ENCODE data around the gene SMARCA2. TPM values are rescaled to one million over a fixed set of nuclear protein-coding genes. Genes with fewer than 3 reads are reported as not detected.

SMARCA2 gene
- total and polyA plus RNA-seq, 10 of the 15 experiments (the other 5 are each of a cell fraction or from before 2014, with no cell fraction given): 100 to 392 (median 204) TPM

- TF ChIP-seq NRF1 (conservative IDR thresholded peaks at IDR 0.05; ENCODE audit: low read depth, low read length) (no peak), BHLHE40 (IDR thresholded peaks at IDR 0.05; ENCODE audit: borderline replicate concordance in 1 of 2, low read depth in 2 of 2, low read length in 1 of 2) (no peak), RCOR1 (conservative IDR thresholded peaks at IDR 0.05; ENCODE audit: low read depth, low read length) (no peak), SUZ12 (IDR thresholded peaks at IDR 0.05; ENCODE audit: unreplicated experiment) (no peak), DPF2 (IDR thresholded peaks at IDR 0.05) (no peak), ASH2L (IDR thresholded peaks at IDR 0.05; ENCODE audit: borderline replicate concordance, low read depth) (no peak), PAX5 (IDR thresholded peaks at IDR 0.05; ENCODE audit: borderline replicate concordance, low read depth, low read length) (no peak), MEF2A (IDR thresholded peaks at IDR 0.05; ENCODE audit: insufficient read depth, low read depth, low read length) (no peak)
These were observed 144.6 kb downstream of the SMARCA2 start (continued) for GRCh38 chr9:2159521-2160454.

DNA sequence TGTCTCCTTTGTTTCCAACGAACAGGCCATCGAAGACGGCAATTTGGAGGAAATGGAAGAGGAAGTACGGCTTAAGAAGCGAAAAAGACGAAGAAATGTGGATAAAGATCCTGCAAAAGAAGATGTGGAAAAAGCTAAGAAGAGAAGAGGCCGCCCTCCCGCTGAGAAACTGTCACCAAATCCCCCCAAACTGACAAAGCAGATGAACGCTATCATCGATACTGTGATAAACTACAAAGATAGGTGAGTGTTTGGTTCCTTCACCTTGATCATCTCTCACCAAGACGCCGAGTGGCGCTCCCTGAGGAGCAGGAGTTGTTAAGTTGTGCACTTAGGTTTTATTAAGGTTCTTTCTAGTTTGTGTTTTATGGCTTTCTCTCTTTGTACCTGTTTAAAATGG, 146.5 kb downstream of the SMARCA2 start:
- no peak overlapping the region for H3K9ac ChIP-seq (ENCODE audit: control insufficient read depth, insufficient read depth, low read length)
- in situ Hi-C loops (cut with MboI): no loop called here
- ATAC-seq (no peak), DNase-seq (ENCODE audit: low read depth, low spot score) (no peak), FAIRE-seq (no peak)
- H3K27ac ChIP-seq (ENCODE audit: control insufficient read depth, insufficient read depth): no peak overlapping the region
- H3K36me3 ChIP-seq (ENCODE audit: control insufficient read depth in 2 of 2, insufficient read depth in 2 of 2, low read length in 1 of 2): peaks cover 11 to 26% of the 10 kb centered on the region in 2 experiments
- ChIA-PET POLR2A (interaction anchor here (0.6 kb wide), 1 partner anchor 684 kb away, joined by 3 read pairs; no protein-coding TSS in a partner anchor), CTCF (interaction anchor here (0.6 to 1.3 kb wide), 2 partner anchors 45 to 1227 kb away, joined by 3 to 4 read pairs; no protein-coding TSS in a partner anchor), SMC1A (ENCODE audit: uncharacterized antibody, unreplicated experiment) (interaction anchor here (1.4 to 1.7 kb wide), 4 partner anchors 15 to 37 kb away, joined by 3 to 8 read pairs (median 4); no protein-coding TSS in a partner anchor), RAD21 (ENCODE audit: unreplicated experiment) (interaction anchor here (1.1 kb wide), 1 partner anchor 29 kb away, joined by 4 read pairs; no protein-coding TSS in a partner anchor)
- H3K4me3 ChIP-seq: no peak overlapping the region
- no peaks in the 10 kb centered on the region for H3K27me3 ChIP-seq (replicated peaks in 1 of 2; ENCODE audit: control insufficient read depth in 2 of 2, insufficient read depth in 2 of 2, low read length in 1 of 2)
- no peak for TF ChIP-seq CHD4 (IDR thresholded peaks at IDR 0.05)
- TF ChIP-seq, protein P1, sequence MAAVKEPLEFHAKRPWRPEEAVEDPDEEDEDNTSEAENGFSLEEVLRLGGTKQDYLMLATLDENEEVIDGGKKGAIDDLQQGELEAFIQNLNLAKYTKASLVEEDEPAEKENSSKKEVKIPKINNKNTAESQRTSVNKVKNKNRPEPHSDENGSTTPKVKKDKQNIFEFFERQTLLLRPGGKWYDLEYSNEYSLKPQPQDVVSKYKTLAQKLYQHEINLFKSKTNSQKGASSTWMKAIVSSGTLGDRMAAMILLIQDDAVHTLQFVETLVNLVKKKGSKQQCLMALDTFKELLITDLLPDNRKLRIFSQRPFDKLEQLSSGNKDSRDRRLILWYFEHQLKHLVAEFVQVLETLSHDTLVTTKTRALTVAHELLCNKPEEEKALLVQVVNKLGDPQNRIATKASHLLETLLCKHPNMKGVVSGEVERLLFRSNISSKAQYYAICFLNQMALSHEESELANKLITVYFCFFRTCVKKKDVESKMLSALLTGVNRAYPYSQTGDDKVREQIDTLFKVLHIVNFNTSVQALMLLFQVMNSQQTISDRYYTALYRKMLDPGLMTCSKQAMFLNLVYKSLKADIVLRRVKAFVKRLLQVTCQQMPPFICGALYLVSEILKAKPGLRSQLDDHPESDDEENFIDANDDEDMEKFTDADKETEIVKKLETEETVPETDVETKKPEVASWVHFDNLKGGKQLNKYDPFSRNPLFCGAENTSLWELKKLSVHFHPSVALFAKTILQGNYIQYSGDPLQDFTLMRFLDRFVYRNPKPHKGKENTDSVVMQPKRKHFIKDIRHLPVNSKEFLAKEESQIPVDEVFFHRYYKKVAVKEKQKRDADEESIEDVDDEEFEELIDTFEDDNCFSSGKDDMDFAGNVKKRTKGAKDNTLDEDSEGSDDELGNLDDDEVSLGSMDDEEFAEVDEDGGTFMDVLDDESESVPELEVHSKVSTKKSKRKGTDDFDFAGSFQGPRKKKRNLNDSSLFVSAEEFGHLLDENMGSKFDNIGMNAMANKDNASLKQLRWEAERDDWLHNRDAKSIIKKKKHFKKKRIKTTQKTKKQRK (IDR thresholded peaks at IDR 0.05; ENCODE audit: low read depth, low read length): no peak
- no peak overlapping the region for H3K4me2 ChIP-seq (ENCODE audit: control insufficient read depth, insufficient read depth)
- H3K79me2 ChIP-seq (ENCODE audit: control insufficient read depth, insufficient read depth, low read length): peaks cover 75% of the 10 kb centered on the region
- H2AFZ ChIP-seq (ENCODE audit: control insufficient read depth, low read depth, low read length): no peak overlapping the region
- intact Hi-C loops (cut with micrococcal nuclease; ENCODE audit: unreplicated experiment): no loop called here
- no peaks in the 10 kb centered on the region for H4K20me1 ChIP-seq (ENCODE audit: control insufficient read depth, insufficient read depth)
- H3K4me1 ChIP-seq (ENCODE audit: control insufficient read depth, insufficient read depth, low read length): peaks cover 7% of the 10 kb centered on the region; the same call in 1 of the 2 replicates
- WGBS (ENCODE audit: insufficient coverage, insufficient replicate concordance, low lambda C conversion rate, missing lambda C conversion rate): 96% methylated on average over 13 of the region's 13 CpGs
- H3K9me3 ChIP-seq (replicated peaks; ENCODE audit: control insufficient read depth, insufficient read depth, low read length): no peaks in the 10 kb centered on the region
- BruUV-seq (replicated peaks): no TSS peak

All from GM12878 (cell line).